Raji (cell line): ENCODE results near the gene GAL3ST1.

Experiments
- POLR2A ChIP-seq: IDR thresholded peaks from 2 replicates; pipeline ENCODE4 v1.6.1; 2011; ENCODE audit warnings: low read depth, low read length, control low read depth; ENCODE audit not compliant: insufficient read depth

The GAL3ST1 gene

GRCh38 chr22:30521368-30522156, 52.9 kb downstream of the GAL3ST1 start:
- no peak for TF ChIP-seq POLR2A

GRCh38 chr22:30519842-30520425, 54.5 kb downstream of the GAL3ST1 start:
- no peak for TF ChIP-seq POLR2A

- TF ChIP-seq POLR2A, result no peak
Measured at GRCh38 chr22:30516731-30517130, 57.7 kb downstream of the GAL3ST1 start.

- TF ChIP-seq POLR2A, result no peak
Measured at GRCh38 chr22:30516273-30516672, 58.2 kb downstream of the GAL3ST1 start.

GRCh38 chr22:30514252-30514651, 60.2 kb downstream of the GAL3ST1 start:
- no peak for TF ChIP-seq POLR2A

GRCh38 chr22:30513462-30513861, 61.0 kb downstream of the GAL3ST1 start:
- TF ChIP-seq POLR2A, result no peak

- TF ChIP-seq POLR2A, result no peak
Measured at GRCh38 chr22:30511911-30512310, 62.6 kb downstream of the GAL3ST1 start.

- TF ChIP-seq POLR2A, result no peak
Measured at GRCh38 chr22:30511109-30511508, 63.4 kb downstream of the GAL3ST1 start.

GRCh38 chr22:30508216-30508615, 66.2 kb downstream of the GAL3ST1 start:
- TF ChIP-seq POLR2A, result no peak

- no peak for TF ChIP-seq POLR2A
Measured at GRCh38 chr22:30507670-30508069, 66.8 kb downstream of the GAL3ST1 start.

- no peak for TF ChIP-seq POLR2A
Measured at GRCh38 chr22:30506507-30506968, 67.9 kb downstream of the GAL3ST1 start.
